Activated naive CD4-positive, alpha-beta T cell treated with Interleukin-2 at 50 U/mL for 16 hours (primary cell): Measurements from ENCODE around the gene UBL3.

Experiments
- DNase-seq: peaks from one replicate; pipeline ENCODE4 v3.0.0-alpha.2; 2020

The UBL3 gene

GRCh38 chr13:29753618-29754472 lies 96.6 kb downstream of the UBL3 start:
- DNase-seq: no peak

GRCh38 chr13:29752175-29752574 lies 98.2 kb downstream of the UBL3 start:
- no peak for DNase-seq

DNA sequence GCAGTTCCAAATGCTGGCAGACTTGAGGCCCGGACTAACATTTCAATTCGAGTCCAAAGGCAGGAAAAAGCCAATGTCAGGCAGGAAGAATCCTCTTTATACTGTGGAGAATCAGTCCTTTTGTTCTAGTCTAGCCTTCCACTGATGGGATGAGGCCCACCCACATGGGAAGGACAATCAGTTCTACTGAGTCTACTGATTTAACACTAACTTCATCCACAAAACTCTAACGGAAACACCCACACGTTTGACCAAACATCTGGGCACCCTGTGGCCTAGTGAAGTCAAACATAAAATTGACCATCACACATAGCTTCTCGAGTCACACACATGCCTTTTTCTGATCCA lies 100.3 kb downstream of the UBL3 start:
- DNase-seq: no peak

DNA sequence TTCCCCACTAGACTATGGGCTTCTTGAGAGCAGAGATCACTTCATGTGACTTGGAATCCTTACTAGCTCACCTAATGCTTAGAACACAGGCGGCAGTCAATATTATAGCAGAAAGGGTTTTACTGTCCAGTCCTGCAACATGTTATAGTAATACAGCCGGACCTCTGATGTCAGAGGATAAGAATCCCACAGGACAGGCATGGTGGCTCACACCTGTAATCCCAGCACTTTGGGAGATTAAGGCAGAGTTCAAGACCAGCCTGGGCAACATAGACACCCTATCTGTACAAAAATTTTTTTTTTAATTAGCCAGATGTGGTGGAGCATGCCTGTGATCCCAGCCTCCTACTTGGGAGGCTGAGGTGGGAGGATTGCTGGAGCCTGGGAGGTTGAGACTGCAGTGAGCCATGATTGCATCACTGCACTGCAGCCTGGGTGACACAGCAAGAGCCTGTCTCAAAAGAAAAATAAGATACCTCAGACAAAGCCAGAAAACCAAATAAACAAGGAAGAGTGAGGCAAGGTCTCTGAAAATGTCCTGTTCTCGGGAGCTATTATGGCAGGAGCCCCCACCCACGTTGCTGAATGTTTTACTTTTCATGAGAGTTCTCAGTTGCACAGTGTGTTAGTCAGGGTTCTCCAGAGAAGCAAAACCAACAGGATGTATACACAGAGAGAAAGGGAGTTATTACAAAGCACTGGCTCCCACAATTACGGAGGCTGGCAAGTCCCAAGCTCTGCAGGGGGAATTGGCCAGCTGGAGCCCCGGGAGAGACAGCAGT lies 100.8 kb downstream of the UBL3 start:
- no peak for DNase-seq

DNA sequence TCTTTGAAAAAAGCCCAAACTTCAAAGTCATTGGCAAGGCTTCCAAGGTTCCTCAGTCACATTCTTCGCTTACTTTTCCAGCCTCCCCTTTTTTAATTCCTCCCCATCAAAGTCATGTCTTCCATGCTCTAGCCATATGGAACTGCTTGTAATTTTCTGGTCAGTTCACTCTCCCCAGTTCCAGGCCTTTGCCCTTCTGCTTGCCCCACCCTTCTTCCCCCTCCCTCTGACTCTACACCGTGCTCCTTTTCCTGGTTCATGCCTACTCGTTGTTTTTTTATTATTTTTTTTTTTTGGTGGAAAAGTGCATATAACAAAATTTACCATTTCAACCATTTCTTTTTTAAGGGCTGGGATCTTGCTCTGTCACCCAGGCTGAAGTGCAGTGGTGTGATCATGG lies 102.3 kb downstream of the UBL3 start:
- DNase-seq: no peak

DNA sequence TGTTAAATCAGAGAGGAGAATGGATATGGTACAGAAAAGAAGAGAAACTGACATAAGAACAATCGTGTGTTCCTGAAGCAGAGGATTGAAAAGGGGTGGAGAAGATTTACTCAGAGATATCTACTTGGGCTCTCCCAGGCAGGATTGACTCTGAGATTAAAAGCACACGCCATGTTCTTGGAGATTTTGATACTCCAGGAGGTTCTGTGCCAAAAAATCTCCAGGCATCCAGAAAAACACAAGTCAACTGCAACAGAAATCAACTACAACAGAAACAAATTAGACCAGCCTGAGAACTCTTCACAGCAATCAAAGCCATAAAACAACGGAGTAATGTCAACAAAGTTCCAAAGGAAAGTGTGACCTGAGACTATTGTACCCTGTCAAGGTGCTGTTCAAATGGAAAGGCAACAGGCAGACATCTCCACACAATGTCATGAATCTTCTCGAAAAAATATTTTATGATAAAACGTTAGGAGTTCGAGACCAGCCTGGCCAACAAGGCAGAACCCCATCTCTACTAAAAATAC lies 104.2 kb downstream of the UBL3 start:
- DNase-seq: no peak

- no peak for DNase-seq
These were observed 104.7 kb downstream of the UBL3 start for GRCh38 chr13:29745704-29746103.

- DNase-seq: no peak
These were observed 107.1 kb downstream of the UBL3 start for GRCh38 chr13:29743201-29743786.

- DNase-seq: no peak
These were observed 109.5 kb downstream of the UBL3 start for GRCh38 chr13:29740961-29741360.

- no peak for DNase-seq
These were observed 113.4 kb downstream of the UBL3 start for GRCh38 chr13:29737061-29737460.

GRCh38 chr13:29733147-29733611 lies 117.2 kb downstream of the UBL3 start:
- no peak for DNase-seq

DNA sequence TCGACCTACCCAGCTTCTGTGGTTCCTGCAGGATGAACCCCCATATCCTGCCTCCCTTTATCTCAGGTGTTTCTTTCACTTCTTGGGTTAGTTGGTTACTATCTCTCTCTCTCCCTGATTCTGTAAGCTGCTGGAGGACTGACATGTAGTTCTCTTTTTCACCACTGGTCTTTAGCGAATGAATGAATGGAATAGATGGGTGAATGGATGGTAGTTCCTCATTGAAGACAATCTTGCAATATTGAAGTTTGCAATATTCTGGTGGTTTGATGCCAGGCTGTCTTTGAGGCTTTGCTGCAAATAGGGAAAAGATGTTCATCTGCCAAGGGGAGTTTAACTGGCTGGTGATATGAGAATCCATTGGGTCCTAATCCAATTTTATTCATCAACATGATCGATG lies 120.2 kb downstream of the UBL3 start:
- DNase-seq: no peak

DNA sequence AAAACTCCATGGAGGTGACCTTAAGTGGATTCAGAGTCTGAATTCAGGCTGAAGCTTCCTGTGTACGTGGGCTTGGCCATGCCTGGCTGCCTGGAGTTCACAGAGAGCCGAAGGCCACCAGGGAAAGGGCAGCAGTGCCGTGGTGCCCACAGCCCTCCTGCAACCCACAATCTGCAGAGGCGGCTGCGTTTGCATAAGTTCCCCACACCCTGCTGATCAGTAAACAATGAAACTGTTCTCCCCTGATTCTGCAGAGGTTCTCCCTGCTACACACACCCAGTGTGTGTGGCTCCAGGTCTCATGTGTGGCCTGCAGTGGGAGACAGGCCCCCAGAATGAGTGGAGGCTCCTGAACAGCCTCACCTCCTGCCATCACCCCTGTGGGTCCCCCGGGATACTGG lies 128.0 kb downstream of the UBL3 start:
- DNase-seq: no peak

GRCh38 chr13:29721766-29722165 lies 128.7 kb downstream of the UBL3 start:
- no peak for DNase-seq

- no peak for DNase-seq
These were observed 131.7 kb downstream of the UBL3 start for GRCh38 chr13:29718694-29719093.

DNA sequence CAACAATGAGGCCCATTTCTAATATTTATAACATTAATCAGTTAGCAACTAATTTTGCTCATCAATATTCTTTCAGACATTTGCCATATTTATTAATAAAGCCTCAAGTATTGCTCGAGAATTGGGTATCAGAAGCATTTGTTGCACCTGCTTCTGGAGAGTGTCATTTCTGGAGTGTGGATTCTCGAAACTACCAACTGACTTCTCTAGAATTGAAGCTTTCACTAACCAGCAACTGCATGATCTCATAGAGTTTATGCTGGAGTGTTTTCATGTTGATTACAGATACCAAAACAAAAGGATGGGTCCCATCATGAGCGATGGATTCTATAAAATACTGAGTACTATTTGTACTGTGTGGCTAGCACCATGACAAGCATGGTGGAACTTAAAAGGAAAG lies 133.9 kb downstream of the UBL3 start:
- DNase-seq: no peak
